ENCODE results near the gene SLC9B2. TPM values are rescaled to one million over a fixed set of nuclear protein-coding genes. Genes with fewer than 3 reads are reported as not detected.

Gene SLC9B2
- total and polyA plus RNA-seq, 10 of the 15 experiments (the other 5 are each of a cell fraction or from before 2014, with no cell fraction given), result 8.9 to 32.5 (median 25.3) TPM

GRCh38 chr4:103099691-103100392 is 23.3 kb upstream of the SLC9B2 start, which contains the start of gene BDH2 (continued):
- TF ChIP-seq IRF5 (IDR thresholded peaks at IDR 0.05; ENCODE audit: borderline replicate concordance) (no peak), CUX1 (IDR thresholded peaks at IDR 0.05; ENCODE audit: insufficient replicate concordance, low read depth, low read length) (no peak), SMAD5 (IDR thresholded peaks at IDR 0.05; ENCODE audit: low read depth) (no peak), EP300 (IDR thresholded peaks at IDR 0.05; ENCODE audit: borderline replicate concordance in 1 of 2, control insufficient read depth in 1 of 2, low read depth in 2 of 2, low read length in 2 of 2) (no peak), SMC3 (IDR thresholded peaks at IDR 0.05; ENCODE audit: borderline replicate concordance, low read length) (peak; percentile 64), STAT1 (conservative IDR thresholded peaks at IDR 0.05) (no peak), JUNB (IDR thresholded peaks at IDR 0.05) (no peak), GABPA (IDR thresholded peaks at IDR 0.05; ENCODE audit: low read depth) (no peak), BRCA1 (IDR thresholded peaks at IDR 0.05; ENCODE audit: low read depth, low read length) (no peak), NR2C1 (IDR thresholded peaks at IDR 0.05) (peak; percentile 65), RCOR1 (conservative IDR thresholded peaks at IDR 0.05; ENCODE audit: low read depth, low read length) (no peak), ESRRA (IDR thresholded peaks at IDR 0.05; ENCODE audit: low read length) (no peak), NFIC (IDR thresholded peaks at IDR 0.05; ENCODE audit: low read depth, low read length) (no peak), ZNF384 (IDR thresholded peaks at IDR 0.05; ENCODE audit: borderline replicate concordance, low read depth, low read length) (no peak), BHLHE40 (IDR thresholded peaks at IDR 0.05; ENCODE audit: borderline replicate concordance in 1 of 2, low read depth in 2 of 2, low read length in 1 of 2) (no peak), SUPT20H (IDR thresholded peaks at IDR 0.05; ENCODE audit: borderline replicate concordance, control insufficient read depth, low read depth, low read length) (no peak), SUZ12 (IDR thresholded peaks at IDR 0.05; ENCODE audit: unreplicated experiment) (no peak), ATF7 (IDR thresholded peaks at IDR 0.05; ENCODE audit: low read depth) (no peak), STAT3 (IDR thresholded peaks at IDR 0.05; ENCODE audit: low read depth, low read length) (no peak), PRDM15 (CRISPR knock-in tag; IDR thresholded peaks at IDR 0.05) (no peak)
